Epithelial cell of proximal tubule (primary cell): ENCODE data around the gene NPL. TPM values are rescaled to one million over a fixed set of nuclear protein-coding genes. Genes with fewer than 3 reads are reported as not detected.
A peak's percentile ranks its signal among the peaks of the same experiment; 100 is the strongest.

Experiments used
- DNase-seq: peaks from one replicate; pipeline ENCODE4 v3.0.0-alpha.2; 2011; ENCODE audit warnings: low read depth
- H3K4me3 ChIP-seq: 2 replicates; pipeline ENCODE4 v1.5.1; 2011; ENCODE audit warnings: low read depth, mild to moderate bottlenecking, low read length
- total RNA-seq: library from RNA; depleted of rRNA; stranded (reverse); fragments of >200 nt; gene quantifications from 2 replicates; pipeline ENCODE4 v1.2.3, GENCODE V29; 2015
- TF ChIP-seq, protein P1 (sequence below): conservative IDR thresholded peaks from 2 replicates; pipeline ENCODE4 v1.5.1; 2012; ENCODE audit warnings: low read depth, mild to moderate bottlenecking, low read length

NPL gene
- total RNA-seq, 1 donor from 2014 or later = 0.06 TPM

DNA sequence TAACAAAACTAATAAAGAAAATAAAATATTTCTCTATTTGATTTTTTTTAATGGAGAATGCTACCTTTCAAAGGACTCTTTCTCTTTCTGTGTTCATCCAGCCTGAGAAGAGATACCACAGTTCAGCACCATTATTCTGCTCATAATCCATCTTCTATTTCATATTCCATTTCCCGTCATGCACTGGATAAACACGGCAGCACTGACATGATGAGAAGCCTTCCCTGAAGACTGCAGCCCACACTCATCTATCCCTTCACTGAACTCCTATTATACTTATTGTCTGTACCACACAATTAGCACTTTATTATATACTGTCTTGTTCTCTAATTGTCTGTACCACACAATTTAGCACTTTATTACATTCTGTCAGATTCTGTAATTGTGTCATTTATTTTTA lies 10.7 kb upstream of the NPL start:
- no peak for DNase-seq
- no peak overlapping the region for H3K4me3 ChIP-seq
- TF ChIP-seq, protein P1, sequence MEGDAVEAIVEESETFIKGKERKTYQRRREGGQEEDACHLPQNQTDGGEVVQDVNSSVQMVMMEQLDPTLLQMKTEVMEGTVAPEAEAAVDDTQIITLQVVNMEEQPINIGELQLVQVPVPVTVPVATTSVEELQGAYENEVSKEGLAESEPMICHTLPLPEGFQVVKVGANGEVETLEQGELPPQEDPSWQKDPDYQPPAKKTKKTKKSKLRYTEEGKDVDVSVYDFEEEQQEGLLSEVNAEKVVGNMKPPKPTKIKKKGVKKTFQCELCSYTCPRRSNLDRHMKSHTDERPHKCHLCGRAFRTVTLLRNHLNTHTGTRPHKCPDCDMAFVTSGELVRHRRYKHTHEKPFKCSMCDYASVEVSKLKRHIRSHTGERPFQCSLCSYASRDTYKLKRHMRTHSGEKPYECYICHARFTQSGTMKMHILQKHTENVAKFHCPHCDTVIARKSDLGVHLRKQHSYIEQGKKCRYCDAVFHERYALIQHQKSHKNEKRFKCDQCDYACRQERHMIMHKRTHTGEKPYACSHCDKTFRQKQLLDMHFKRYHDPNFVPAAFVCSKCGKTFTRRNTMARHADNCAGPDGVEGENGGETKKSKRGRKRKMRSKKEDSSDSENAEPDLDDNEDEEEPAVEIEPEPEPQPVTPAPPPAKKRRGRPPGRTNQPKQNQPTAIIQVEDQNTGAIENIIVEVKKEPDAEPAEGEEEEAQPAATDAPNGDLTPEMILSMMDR = no peak

DNA sequence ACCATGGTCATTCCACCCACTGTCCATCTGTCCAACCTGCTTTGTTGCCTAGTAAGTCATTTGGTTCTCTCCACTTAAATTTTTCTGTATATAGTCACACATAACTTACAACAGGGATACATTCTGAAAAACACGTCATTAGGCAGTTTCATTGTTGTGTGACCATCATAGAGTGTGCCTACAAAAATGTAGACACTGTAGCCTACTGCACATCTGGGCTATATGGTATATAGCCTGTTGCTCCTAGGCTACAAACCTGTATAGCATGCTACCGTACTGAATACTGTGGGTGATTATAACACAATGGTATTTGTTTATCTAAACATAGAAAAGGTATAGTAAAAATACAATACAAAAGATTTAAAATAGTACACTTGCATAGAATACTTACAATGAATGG lies 10.0 kb upstream of the NPL start:
- no peak for DNase-seq
- H3K4me3 ChIP-seq = no peak overlapping the region
- TF ChIP-seq, protein P1 = no peak

DNA sequence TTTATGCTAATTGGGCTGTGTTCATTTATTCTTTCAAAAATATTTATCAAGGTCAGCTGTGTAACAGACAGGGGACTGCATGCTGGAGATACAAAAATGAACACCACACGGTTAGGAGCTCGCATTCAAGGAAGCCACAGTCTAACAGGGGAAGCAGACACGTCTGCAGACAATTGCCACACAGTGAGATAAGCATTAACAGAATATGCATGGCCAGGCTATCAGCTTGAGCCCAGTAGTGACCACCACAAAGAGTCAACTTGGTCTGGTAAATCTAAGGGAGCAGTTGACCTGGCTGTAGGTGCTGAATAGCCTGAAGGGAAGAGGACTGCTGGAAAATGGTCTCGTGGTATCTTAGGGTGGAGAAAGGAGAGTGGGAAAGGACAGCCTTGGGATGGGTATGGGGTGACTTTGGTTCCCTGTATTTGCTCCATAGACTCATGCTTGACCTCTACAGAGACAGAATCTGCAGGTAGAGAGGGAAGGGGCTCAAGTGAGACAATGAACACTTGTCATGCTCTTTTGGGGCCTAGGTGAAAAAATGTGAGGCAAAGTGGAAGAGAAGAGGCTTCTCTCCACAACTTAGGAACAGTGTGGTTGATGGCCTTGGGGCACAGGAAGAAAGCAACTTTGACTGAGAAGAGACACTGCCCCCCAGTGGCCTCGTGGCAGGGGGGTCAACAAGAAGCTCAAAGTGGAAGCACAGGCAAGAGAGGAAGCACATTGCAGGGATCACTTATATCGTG lies 7.6 kb upstream of the NPL start:
- no peak for DNase-seq
- TF ChIP-seq, protein P1 = peak; percentile 80
- H3K4me3 ChIP-seq = no peak overlapping the region

DNA sequence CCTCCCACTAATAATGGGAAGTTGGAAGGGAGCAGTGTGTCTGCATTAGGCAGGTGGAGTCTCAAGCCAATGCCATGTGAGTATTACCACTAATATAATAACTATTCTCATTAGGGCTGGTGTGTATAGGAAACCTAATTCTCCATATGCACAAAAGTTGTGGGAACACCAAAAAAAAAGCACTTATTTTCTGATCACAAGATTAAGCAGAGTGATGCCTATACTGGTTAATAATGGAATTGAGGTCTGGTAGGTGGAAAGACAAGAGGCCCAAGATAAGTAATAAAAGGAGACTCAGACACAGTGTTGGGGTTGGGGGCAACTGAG lies 7.0 kb upstream of the NPL start:
- DNase-seq = no peak
- TF ChIP-seq, protein P1 = no peak
- no peak overlapping the region for H3K4me3 ChIP-seq

DNA sequence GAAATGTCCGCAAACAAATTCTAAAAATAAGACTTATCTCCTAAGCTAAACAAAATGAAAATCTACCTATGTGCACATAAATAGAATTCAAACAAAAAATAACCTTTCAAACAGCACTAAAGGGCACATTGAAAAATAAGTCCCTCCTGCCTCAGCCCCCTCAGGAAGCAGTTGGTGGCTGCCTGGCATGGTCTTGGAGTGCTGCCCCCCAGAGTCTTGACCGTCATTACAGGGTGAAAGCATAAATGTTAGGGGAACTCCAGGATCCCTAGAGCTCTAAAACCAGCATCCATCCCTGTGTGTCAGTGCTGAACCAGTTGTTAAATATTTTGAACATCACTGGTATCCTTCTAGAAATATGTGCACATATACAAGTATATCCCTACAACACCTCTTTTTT lies 6.5 kb upstream of the NPL start:
- no peak overlapping the region for H3K4me3 ChIP-seq
- no peak for DNase-seq
- TF ChIP-seq, protein P1 = no peak

DNA sequence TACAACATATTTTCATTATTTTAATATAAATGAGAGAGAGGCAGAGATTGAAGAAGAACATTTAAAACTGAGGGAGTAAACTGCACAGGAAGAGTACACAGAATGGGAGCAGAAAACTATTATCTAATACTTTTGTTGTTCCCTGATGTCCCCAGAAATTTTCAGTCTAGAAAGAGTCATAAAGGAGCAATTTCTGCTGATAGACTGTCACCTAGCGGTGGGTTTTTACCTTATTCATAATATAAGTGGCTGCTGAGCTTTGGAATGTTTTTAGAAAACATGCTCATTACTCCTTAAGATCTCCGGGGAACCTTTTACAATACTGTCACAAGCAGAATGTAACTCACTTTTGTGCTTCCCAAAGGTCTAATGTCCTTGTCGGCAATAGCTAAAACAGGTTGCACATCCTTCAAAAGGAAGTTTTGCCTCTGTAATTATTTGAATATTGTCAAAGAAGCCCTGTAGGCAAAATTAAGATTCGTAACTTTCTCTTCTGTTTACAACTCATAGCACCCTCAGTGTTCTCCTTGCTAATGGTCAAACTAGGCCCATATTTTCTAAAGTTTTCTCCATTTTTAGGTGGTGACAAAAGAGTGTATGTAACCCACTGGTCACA lies 4.9 kb upstream of the NPL start:
- TF ChIP-seq, protein P1 = peak; percentile 81
- H3K4me3 ChIP-seq = no peak overlapping the region
- no peak for DNase-seq

DNA sequence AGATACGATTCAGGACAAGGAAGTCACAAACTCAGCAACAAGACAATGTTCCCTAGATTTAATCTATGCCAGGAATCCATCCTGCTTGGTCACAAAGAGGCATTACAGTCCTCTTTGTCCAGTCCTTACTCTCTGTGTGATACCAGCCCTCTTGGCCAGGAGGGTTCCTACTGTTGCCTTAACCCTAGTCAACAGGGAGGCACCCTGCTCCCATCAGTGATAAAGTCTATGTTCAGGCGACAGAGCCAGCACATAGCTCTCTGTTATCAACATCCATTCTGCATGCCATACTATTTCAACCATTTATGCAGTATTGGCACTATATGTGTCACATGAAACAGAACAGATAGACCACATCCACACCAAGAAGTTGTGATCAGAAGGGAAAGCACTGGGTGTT lies 4.4 kb upstream of the NPL start:
- no peak overlapping the region for H3K4me3 ChIP-seq
- no peak for DNase-seq
- TF ChIP-seq, protein P1 = no peak
